HG03196 (cell line): ENCODE results near the gene AGPS.
"Not testable (repeated sequence)": the region's sequence is repeated elsewhere in the genome, so short reads cannot be mapped to it uniquely, and the experiment has no call there.

Experiments used
- ATAC-seq: cut with Tn5 transposase; IDR thresholded peaks from one replicate; pipeline ENCODE4 v1.9.1; 2021; ENCODE audit not compliant: unreplicated experiment

Gene AGPS

GRCh38 chr2:177383935-177384334 is 8.6 kb upstream of the AGPS start:
- no peak for ATAC-seq

GRCh38 chr2:177385151-177385550 is 7.4 kb upstream of the AGPS start:
- ATAC-seq: no peak

GRCh38 chr2:177391822-177392372 is 676 bp upstream of the AGPS start:
- ATAC-seq: no peak

- ATAC-seq: no peak
Observed at GRCh38 chr2:177393203-177393755, 706 bp downstream of the AGPS start.

GRCh38 chr2:177393824-177394593 is 1.4 kb downstream of the AGPS start:
- no peak for ATAC-seq

GRCh38 chr2:177394594-177394973 is 2.0 kb downstream of the AGPS start:
- ATAC-seq: no peak

- ATAC-seq: no peak
Observed at GRCh38 chr2:177395351-177396065, 2.9 kb downstream of the AGPS start.

DNA sequence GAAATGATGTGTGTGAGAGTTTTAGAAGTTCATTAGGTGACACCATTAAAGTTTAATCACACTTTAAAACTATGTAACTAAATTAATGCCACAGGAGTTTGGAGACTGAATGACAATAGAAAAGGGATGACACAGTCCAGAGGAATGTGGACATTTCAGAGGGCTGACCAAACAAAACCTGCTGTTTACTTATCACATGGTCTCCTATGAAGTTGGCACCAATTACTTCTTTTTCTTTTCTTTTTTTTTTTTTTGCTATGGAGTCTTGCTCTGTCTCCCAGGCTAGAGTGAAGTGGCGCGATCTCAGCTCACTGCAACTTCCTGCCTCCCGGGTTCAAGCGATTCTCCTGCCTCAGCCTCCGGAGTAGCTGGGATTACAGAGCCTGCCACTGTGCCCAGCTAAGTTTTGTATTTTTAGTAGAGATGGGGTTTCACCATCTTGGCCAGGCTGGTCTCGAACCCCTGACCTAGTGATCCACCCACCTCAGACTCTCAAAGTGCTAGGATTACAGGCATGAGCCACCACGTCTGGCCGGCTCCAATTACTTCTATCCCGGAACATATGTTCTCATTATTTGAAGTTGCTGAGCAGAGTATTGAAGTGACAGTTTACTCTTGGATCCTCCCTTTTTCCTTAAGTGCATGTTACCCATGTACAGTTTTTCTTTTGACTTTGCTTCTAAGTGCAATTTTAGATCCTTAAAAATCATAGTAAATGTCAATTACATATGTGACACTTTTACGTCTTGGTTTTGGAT is 4.3 kb downstream of the AGPS start:
- ATAC-seq: no peak

DNA sequence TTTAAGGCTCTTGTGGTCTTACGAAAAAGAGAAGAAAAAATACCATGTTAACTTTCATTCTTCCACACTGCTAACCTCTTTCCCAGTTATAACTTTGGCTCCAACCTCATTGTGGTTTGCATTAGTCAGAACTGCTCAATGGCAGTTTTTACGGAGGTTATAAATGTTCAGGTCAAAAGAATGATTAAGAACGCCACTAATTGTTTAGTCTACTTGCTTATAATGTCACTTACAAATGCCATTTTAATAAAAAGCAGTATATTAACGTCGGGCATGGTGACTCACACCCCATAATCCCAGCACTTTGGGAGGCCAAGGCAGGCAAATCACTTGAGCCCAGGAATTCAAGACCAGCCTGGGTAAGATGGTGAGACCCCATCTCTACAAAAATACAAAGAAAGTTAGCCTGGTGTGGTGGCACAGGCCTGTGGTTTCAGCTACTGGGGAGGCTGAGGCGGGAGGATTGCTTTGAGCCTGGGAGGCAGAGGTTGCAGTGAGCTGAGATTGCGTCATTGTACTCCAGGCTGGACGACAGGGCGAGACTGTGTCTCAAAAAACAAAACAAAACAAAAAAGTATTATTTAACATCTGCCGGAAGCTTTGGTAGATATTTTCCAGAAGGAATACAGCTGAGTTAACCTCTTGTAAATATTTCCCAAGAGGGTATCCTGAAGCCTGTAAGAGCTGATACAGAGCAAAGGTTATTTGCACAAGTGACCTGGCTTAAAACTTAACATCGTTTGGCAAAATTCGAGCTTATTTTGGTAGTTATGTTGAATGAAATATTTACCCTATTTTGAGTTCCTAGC is 5.1 kb downstream of the AGPS start:
- ATAC-seq: no peak

- no peak for ATAC-seq
Observed at GRCh38 chr2:177398290-177398683, 5.7 kb downstream of the AGPS start.

DNA sequence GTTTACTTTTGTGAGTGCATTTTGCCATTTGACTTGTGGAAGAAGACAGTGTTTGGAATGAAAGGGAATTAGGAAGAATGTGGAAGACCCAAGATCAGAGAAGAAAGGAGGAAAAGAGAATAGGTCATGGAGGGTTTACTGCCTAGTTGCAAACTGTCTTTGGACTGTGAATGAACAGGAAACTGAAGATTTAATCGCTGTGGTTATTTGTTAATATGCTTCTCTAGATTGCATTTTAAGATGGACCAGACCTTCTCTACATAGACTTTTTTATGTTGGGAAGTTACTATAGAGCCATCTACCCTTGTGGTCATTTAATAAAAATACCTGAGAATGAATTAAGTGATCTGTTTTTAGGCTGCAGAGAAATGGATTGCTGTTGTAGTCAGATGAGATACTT is 6.2 kb downstream of the AGPS start:
- no peak for ATAC-seq

- no peak for ATAC-seq
Observed at GRCh38 chr2:177399376-177399775, 6.8 kb downstream of the AGPS start.

GRCh38 chr2:177400337-177400923 is 7.9 kb downstream of the AGPS start:
- ATAC-seq: no peak

- no peak for ATAC-seq
Observed at GRCh38 chr2:177402096-177402495, 9.5 kb downstream of the AGPS start.

GRCh38 chr2:177403838-177404237 is 11.3 kb downstream of the AGPS start:
- no peak for ATAC-seq

DNA sequence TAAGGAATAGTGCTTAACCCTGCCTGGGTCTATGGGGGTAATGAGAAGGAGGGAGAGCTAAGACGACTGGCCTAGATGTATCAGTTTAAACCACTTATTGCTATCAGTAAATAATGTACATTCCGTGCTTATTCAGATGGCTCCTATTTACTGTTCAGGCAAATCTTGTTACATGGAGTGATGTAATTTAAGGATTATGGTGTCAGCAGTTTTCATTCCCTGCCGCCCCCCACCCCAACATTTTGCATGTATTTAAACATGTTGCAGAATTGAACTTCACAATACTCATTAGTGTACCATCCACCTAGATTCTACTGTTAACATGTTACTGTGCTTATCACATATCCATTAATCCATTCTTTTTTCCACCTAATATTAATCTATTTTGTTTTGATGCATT is 11.7 kb downstream of the AGPS start:
- ATAC-seq: no peak

DNA sequence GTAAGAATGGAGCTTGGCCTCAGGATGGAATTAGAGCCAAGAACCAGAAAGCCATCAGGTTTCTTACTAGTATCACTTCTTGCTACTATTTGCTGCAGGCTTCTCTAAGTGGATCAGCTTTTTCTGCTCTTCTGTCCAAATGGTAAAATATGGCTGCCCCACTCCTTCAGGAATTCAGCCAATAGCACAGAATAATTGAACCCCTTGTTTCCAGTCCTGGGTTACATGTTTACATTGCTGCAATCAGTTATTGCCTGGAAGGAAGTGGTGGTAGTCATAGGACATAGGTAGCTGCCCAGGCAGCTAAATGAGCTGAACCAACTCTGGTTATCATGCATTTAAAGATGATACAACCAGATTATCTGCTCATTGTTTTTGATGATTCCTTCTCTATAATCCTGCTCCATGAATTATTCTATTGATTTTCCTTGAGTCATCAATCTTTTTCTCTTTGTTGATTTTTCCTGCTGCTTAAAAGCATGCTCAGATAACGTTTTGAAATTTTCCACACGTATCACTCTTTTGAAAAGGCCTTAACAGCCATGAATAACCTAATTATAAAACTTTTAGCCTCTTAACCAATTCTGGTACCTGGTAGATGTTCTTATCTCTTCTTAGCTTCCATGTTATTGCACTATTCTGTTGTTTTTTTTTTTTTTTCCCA is 12.6 kb downstream of the AGPS start:
- no peak for ATAC-seq

DNA sequence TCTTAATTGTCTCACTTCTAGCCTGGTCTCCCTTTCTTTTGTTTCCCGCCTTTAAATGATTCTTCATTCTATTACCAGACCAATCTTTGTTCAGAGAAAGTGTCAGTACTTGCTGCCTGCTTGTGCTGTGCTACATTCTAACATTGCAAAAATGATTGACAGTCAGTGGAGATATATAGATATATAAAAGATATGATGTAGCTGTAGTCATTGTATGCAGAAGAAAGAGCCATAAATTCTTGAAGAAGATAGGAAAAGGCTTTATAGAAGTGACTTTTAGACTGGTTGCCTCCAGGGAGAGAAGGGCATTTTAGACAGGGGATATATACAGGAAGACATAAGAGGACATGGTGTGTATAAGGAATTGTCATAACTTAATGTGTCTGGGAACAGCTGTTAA is 13.6 kb downstream of the AGPS start:
- ATAC-seq: no peak

DNA sequence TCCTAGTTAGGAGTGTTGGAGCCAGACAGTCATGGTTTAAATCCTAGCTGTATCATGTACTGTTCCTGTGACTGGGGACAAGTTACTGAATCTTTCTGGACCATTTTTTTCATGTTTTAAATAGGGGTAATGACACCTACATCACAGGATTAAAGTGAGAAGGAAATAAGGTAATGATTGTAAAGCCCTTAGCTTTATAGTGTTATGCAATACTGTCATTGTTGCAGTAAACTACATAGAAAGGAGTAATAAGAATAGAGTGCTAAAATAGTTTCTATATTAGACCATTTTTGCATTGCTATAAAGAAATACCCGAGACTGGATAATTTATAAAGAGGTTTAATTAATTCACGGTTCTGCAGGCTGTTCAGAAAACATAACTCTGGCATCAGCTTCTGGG is 14.5 kb downstream of the AGPS start:
- ATAC-seq: no peak

- not testable (repeated sequence) for ATAC-seq
Observed at GRCh38 chr2:177410629-177411028, 18.1 kb downstream of the AGPS start.
